Activated CD4-positive, alpha-beta memory T cell treated with anti-CD3 and anti-CD28 coated beads for 36 hours (primary cell): ENCODE measurements around the gene EEF2KMT. TPM values are rescaled to one million over a fixed set of nuclear protein-coding genes. Genes with fewer than 3 reads are reported as not detected.
"Not testable (repeated sequence)": the region's sequence is repeated elsewhere in the genome, so short reads cannot be mapped to it uniquely, and the experiment has no call there.

Source experiments
- CTCF ChIA-PET: fragments of 350-600 bp; sonication (Branson Sonifier 250); formaldehyde crosslinking; loops from one replicate; lab custom pipeline; 2021; ENCODE audit warnings: antibody characterized with exemption, inconsistent platforms; lab: Charles Lee
- POLR2A ChIA-PET: fragments of 350-600 bp; sonication (Branson Sonifier 250); formaldehyde crosslinking; loops from one replicate; lab custom pipeline; 2021; ENCODE audit warnings: antibody characterized with exemption; lab: Charles Lee
- DNase-seq: peaks from one replicate; pipeline ENCODE4 v3.0.0-alpha.2; 2020
- H3K27ac Mint-ChIP-seq: one replicate; pipeline ENCODE4 v1.8.0; 2021; ENCODE audit warnings: mixed read lengths
- H3K27me3 Mint-ChIP-seq: one replicate; pipeline ENCODE4 v1.8.0; 2021; ENCODE audit warnings: mixed read lengths
- H3K36me3 Mint-ChIP-seq: one replicate; pipeline ENCODE4 v1.8.0; 2021; ENCODE audit warnings: mixed read lengths
- H3K4me1 Mint-ChIP-seq: one replicate; pipeline ENCODE4 v1.8.0; 2021; ENCODE audit warnings: low read depth, mixed read lengths
- H3K4me3 Mint-ChIP-seq: one replicate; pipeline ENCODE4 v1.8.0; 2021; ENCODE audit warnings: mild to moderate bottlenecking, mixed read lengths
- H3K9me3 Mint-ChIP-seq: one replicate; pipeline ENCODE4 v1.8.0; 2021; ENCODE audit warnings: mixed read lengths
- intact Hi-C: fragments of 100-400 bp; cut with micrococcal nuclease; formaldehyde crosslinking; loops from one replicate; pipeline ENCODE4 v1.15.1; 2023
- total RNA-seq, 2 experiments: library from RNA; stranded (reverse); gene quantifications; one replicate each; pipeline ENCODE4 v1.2.3, GENCODE V29; 2021

Gene EEF2KMT
- 10 to 100 TPM; 18.4 to 18.8 TPM for total RNA-seq

- not testable (repeated sequence) for H3K27me3 Mint-ChIP-seq, H3K9me3 Mint-ChIP-seq, H3K36me3 Mint-ChIP-seq
- Mint-ChIP-seq H3K4me1 (peaks cover 21% of the 10 kb centered on the region), H3K4me3 (peak within 1 kb of the TSS; percentile 84), H3K27ac (peak within 1 kb of the TSS; percentile 90)
- ChIA-PET POLR2A (interaction anchor here (0.6 kb wide), 1 partner anchor 214 kb away, joined by 3 read pairs; no protein-coding TSS in a partner anchor), CTCF (interaction anchor here (0.6 to 1.0 kb wide), 2 partner anchors 142 to 294 kb away, joined by 3 read pairs; no protein-coding TSS in a partner anchor)
- peak; percentile 98 for DNase-seq
- intact Hi-C loops, result loop anchor here (2.0 to 10.0 kb wide), 6 partner anchors 65 to 480 kb away; partner anchors contain the start of genes ANKS3, DNAAF8, GLYR1 and NAGPA
Observed at GRCh38 chr16:5097470-5098220, at the start of gene EEF2KMT. TSS of gene EEF2KMT (minus strand) at chr16:5097795. CDS start at chr16:5097739, 56 bp downstream.

- H3K36me3 Mint-ChIP-seq, DNase-seq, H3K4me3 Mint-ChIP-seq, H3K9me3 Mint-ChIP-seq, POLR2A ChIA-PET, H3K27ac Mint-ChIP-seq, intact Hi-C loops, CTCF ChIA-PET, H3K4me1 Mint-ChIP-seq: not testable (repeated sequence)
- H3K27me3 Mint-ChIP-seq, result peaks cover 14% of the 10 kb centered on the region
Observed at GRCh38 chr16:5144621-5144956, 47.0 kb upstream of the EEF2KMT start.

GRCh38 chr16:5143761-5144620, 46.4 kb upstream of the EEF2KMT start:
- Mint-ChIP-seq H3K4me3 (no peak overlapping the region), H3K27me3 (peaks cover 16% of the 10 kb centered on the region), H3K36me3 (no peaks in the 10 kb centered on the region), H3K4me1 (no peaks in the 10 kb centered on the region), H3K27ac (no peak overlapping the region), H3K9me3 (no peaks in the 10 kb centered on the region)
- POLR2A ChIA-PET, result no interaction called here
- no peak for DNase-seq
- intact Hi-C loops, result no loop called here
- CTCF ChIA-PET, result no interaction called here

GRCh38 chr16:5140151-5140550, 42.6 kb upstream of the EEF2KMT start:
- POLR2A ChIA-PET, H3K4me3 Mint-ChIP-seq, DNase-seq, intact Hi-C loops, CTCF ChIA-PET, H3K36me3 Mint-ChIP-seq, H3K9me3 Mint-ChIP-seq, H3K4me1 Mint-ChIP-seq, H3K27ac Mint-ChIP-seq: not testable (repeated sequence)
- peaks cover 13% of the 10 kb centered on the region for H3K27me3 Mint-ChIP-seq

- DNase-seq, H3K27ac Mint-ChIP-seq, CTCF ChIA-PET, H3K36me3 Mint-ChIP-seq, intact Hi-C loops, POLR2A ChIA-PET, H3K9me3 Mint-ChIP-seq, H3K4me3 Mint-ChIP-seq, H3K4me1 Mint-ChIP-seq: not testable (repeated sequence)
- peaks cover 20% of the 10 kb centered on the region for H3K27me3 Mint-ChIP-seq
Observed at GRCh38 chr16:5134739-5135452, 37.3 kb upstream of the EEF2KMT start.

GRCh38 chr16:5132915-5133600, 35.5 kb upstream of the EEF2KMT start:
- H3K27ac Mint-ChIP-seq, H3K36me3 Mint-ChIP-seq, CTCF ChIA-PET, DNase-seq, H3K4me1 Mint-ChIP-seq, H3K9me3 Mint-ChIP-seq, intact Hi-C loops, POLR2A ChIA-PET, H3K4me3 Mint-ChIP-seq: not testable (repeated sequence)
- peaks cover 15% of the 10 kb centered on the region for H3K27me3 Mint-ChIP-seq

- H3K27me3 Mint-ChIP-seq, result peaks cover 14% of the 10 kb centered on the region
Observed at GRCh38 chr16:5131467-5132004, 33.9 kb upstream of the EEF2KMT start.

GRCh38 chr16:5117300-5118087, 19.9 kb upstream of the EEF2KMT start:
- peaks cover 15% of the 10 kb centered on the region for H3K4me1 Mint-ChIP-seq
- H3K9me3 Mint-ChIP-seq, H3K27ac Mint-ChIP-seq, H3K36me3 Mint-ChIP-seq, H3K4me3 Mint-ChIP-seq, intact Hi-C loops, POLR2A ChIA-PET, CTCF ChIA-PET: not testable (repeated sequence)
- peak; percentile 49 for DNase-seq
- H3K27me3 Mint-ChIP-seq, result peaks cover 12% of the 10 kb centered on the region

More at GRCh38 chr16:5131467-5132004, 33.9 kb upstream of the EEF2KMT start:
- CTCF ChIA-PET, H3K27ac Mint-ChIP-seq, intact Hi-C loops, DNase-seq, H3K9me3 Mint-ChIP-seq, H3K4me3 Mint-ChIP-seq, POLR2A ChIA-PET, H3K36me3 Mint-ChIP-seq, H3K4me1 Mint-ChIP-seq: not testable (repeated sequence)

- H3K27me3 Mint-ChIP-seq, result peaks cover 12% of the 10 kb centered on the region
- H3K4me3 Mint-ChIP-seq, POLR2A ChIA-PET, H3K9me3 Mint-ChIP-seq, H3K36me3 Mint-ChIP-seq, intact Hi-C loops, DNase-seq, CTCF ChIA-PET, H3K27ac Mint-ChIP-seq: not testable (repeated sequence)
- H3K4me1 Mint-ChIP-seq, result peaks cover 15% of the 10 kb centered on the region
Observed at GRCh38 chr16:5116780-5117295, 19.2 kb upstream of the EEF2KMT start.

- H3K4me3 Mint-ChIP-seq, intact Hi-C loops, H3K9me3 Mint-ChIP-seq, CTCF ChIA-PET, DNase-seq, POLR2A ChIA-PET, H3K4me1 Mint-ChIP-seq, H3K36me3 Mint-ChIP-seq, H3K27ac Mint-ChIP-seq, H3K27me3 Mint-ChIP-seq: not testable (repeated sequence)
Observed at GRCh38 chr16:5110933-5111332, 13.3 kb upstream of the EEF2KMT start.
